ENCODE measurements around the gene KIAA0825. TPM values are rescaled to one million over a fixed set of nuclear protein-coding genes. Genes with fewer than 3 reads are reported as not detected.

KIAA0825 gene
- total and polyA plus RNA-seq, 2 of the 8 experiments (the other 6 are each of a cell fraction or from before 2014, with no cell fraction given), result 0.60 to 1.0 TPM

GRCh38 chr5:94153736-94154450 lies 464.5 kb downstream of the KIAA0825 start:
- Histone ChIP-seq H3K23me2 (ENCODE audit: low read depth, low read length) (no peaks in the 10 kb centered on the region), H2BK5ac (ENCODE audit: low read depth, low read length) (no peak overlapping the region), H2BK120ac (replicated peaks; ENCODE audit: low read depth, low read length) (no peak overlapping the region), H2AK5ac (ENCODE audit: low read depth, low read length) (no peak overlapping the region), H2BK20ac (ENCODE audit: low read length) (no peak overlapping the region), H2AFZ (ENCODE audit: low read length) (no peak overlapping the region), H3K9me3 (ENCODE audit: insufficient read depth in 2 of 2, low read depth in 1 of 2, low read length in 1 of 2) (no peaks in the 10 kb centered on the region; a peak in 1 of 4 replicates), H4K91ac (replicated peaks; ENCODE audit: insufficient read length, low read length) (no peak overlapping the region), H3K4me3 (ENCODE audit: extremely low read depth in 1 of 4, insufficient read depth in 2 of 4, low read depth in 3 of 4, low read length in 4 of 4) (no peak overlapping the region), H4K20me1 (replicated peaks in 1 of 2; ENCODE audit: control insufficient read depth in 1 of 2, insufficient read depth in 2 of 2, low read length in 2 of 2) (no peaks in the 10 kb centered on the region), H3K27ac (ENCODE audit: low read depth, low read length) (no peak overlapping the region), H4K8ac (ENCODE audit: extremely low read depth, insufficient read depth, low read length) (no peak overlapping the region), H2BK12ac (ENCODE audit: low read depth, low read length) (no peak overlapping the region), H2BK15ac (ENCODE audit: low read length) (no peak overlapping the region), H4K5ac (ENCODE audit: insufficient read length, low read depth, low read length) (no peak overlapping the region), H3K27me3 (replicated peaks in 1 of 4; ENCODE audit: control insufficient read depth in 3 of 4, extremely low read depth in 1 of 4, insufficient read depth in 3 of 4, low read length in 3 of 4) (no peaks in the 10 kb centered on the region), H3K56ac (replicated peaks; ENCODE audit: insufficient read length, low read depth, low read length) (no peak overlapping the region), H3K4ac (replicated peaks; ENCODE audit: insufficient read length, low read depth, low read length) (no peak overlapping the region), H3K4me1 (replicated peaks in 1 of 4; ENCODE audit: control insufficient read depth in 3 of 4, insufficient read depth in 4 of 4, low read length in 3 of 4) (peaks cover 0 to 2% (median 0%) of the 10 kb centered on the region in 4 experiments; a peak in 2 of 7 replicates), H3K14ac (ENCODE audit: insufficient read length) (no peak overlapping the region), H3K9ac (replicated peaks in 1 of 4; ENCODE audit: extremely low read depth in 1 of 4, low read depth in 3 of 4, low read length in 3 of 4) (no peak overlapping the region), H3K36me3 (ENCODE audit: control insufficient read depth in 2 of 4, insufficient read depth in 4 of 4, low read length in 3 of 4) (peaks cover 0 to 9% (median 2%) of the 10 kb centered on the region in 4 experiments; a peak in 4 of 8 replicates), H3K4me2 (ENCODE audit: insufficient read depth in 1 of 2, low read depth in 2 of 2, low read length in 2 of 2) (no peak overlapping the region), H3K18ac (ENCODE audit: extremely low read depth, low read length) (no peak overlapping the region), H3K79me2 (ENCODE audit: control insufficient read depth in 1 of 2, insufficient read depth in 2 of 2, low read length in 2 of 2) (no peaks in the 10 kb centered on the region), H3K79me1 (ENCODE audit: low read depth, low read length) (no peaks in the 10 kb centered on the region), H3K23ac (ENCODE audit: insufficient read length) (no peak overlapping the region)
- DNase-seq (ENCODE audit: low read depth in 1 of 2, low spot score in 2 of 2), result no peak
- ChIA-PET POLR2A (ENCODE audit: partially characterized antibody) (no interaction called here), CTCF (ENCODE audit: partially characterized antibody) (no interaction called here)
- WGBS, 2 experiments (ENCODE audit: extremely low coverage in 1 of 2, insufficient coverage in 1 of 2, insufficient read length in 1 of 2, insufficient replicate concordance in 2 of 2, low coverage in 1 of 2, low lambda C conversion rate in 2 of 2, missing lambda C conversion rate in 1 of 2), result 93% methylated on average over 3 of the region's 3 CpGs; no CpG with 5 or more reads in 1 of the 2 experiments
- no peak for TF ChIP-seq JUN (IDR thresholded peaks at IDR 0.05; ENCODE audit: low read depth, low read length)
- TF ChIP-seq EZH2 (IDR thresholded peaks at IDR 0.05; ENCODE audit: low read depth, low read length, severe bottlenecking), result no peak
- no peak for TF ChIP-seq EGR1 (IDR thresholded peaks at IDR 0.05; ENCODE audit: borderline replicate concordance, low read depth, low read length)
- FAIRE-seq, result no peak
